ELF-1 (cell line): ENCODE results near the gene TUT1.
"Not testable (repeated sequence)": the region's sequence is repeated elsewhere in the genome, so short reads cannot be mapped to it uniquely, and the experiment has no call there.

ENCODE experiments used
- DNase-seq: peaks from one replicate; pipeline ENCODE4 v3.0.0-alpha.2; 2016; ENCODE audit warnings: low read depth, low spot score

TUT1 gene, protein sequence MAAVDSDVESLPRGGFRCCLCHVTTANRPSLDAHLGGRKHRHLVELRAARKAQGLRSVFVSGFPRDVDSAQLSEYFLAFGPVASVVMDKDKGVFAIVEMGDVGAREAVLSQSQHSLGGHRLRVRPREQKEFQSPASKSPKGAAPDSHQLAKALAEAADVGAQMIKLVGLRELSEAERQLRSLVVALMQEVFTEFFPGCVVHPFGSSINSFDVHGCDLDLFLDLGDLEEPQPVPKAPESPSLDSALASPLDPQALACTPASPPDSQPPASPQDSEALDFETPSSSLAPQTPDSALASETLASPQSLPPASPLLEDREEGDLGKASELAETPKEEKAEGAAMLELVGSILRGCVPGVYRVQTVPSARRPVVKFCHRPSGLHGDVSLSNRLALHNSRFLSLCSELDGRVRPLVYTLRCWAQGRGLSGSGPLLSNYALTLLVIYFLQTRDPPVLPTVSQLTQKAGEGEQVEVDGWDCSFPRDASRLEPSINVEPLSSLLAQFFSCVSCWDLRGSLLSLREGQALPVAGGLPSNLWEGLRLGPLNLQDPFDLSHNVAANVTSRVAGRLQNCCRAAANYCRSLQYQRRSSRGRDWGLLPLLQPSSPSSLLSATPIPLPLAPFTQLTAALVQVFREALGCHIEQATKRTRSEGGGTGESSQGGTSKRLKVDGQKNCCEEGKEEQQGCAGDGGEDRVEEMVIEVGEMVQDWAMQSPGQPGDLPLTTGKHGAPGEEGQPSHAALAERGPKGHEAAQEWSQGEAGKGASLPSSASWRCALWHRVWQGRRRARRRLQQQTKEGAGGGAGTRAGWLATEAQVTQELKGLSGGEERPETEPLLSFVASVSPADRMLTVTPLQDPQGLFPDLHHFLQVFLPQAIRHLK

GRCh38 chr11:62591448-62592145, at the start of gene TUT1:
TSS of gene TUT1 (minus strand) at chr11:62591523. CDS start at chr11:62591485, 38 bp downstream.
- DNase-seq: peak; percentile 100

- DNase-seq: no peak
Measured at GRCh38 chr11:62632492-62632891, 41.2 kb upstream of the TUT1 start.

GRCh38 chr11:62627713-62628112, 36.4 kb upstream of the TUT1 start:
- no peak for DNase-seq

DNA sequence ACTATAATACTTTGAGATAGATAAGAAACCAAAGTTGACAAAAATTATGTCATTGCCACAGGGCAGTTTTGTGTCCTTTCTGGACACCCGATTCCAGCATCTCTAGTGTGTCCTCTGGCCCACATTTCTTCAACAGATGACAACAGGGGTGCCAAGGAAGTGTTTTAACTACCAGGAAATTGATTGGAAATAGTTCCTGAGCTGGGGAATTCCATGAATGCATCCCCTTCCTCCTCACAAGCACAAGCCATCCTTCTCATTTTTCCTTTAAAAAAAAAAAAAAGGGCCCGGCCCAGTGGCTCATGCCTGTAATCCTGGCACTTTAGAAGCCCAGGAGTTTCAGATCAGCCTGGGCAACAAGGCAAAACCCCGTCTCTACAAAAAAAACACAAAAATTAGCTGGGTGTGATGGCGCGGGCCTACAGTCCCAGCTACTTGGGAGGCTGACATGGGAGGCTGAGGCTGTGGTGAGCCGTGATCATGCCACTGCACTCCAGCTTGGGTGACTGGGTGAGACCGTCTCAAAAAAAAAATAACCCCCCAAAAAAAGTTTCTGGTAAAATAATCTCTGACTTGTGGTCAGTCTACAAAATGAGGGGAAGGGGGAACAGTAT, 31.3 kb upstream of the TUT1 start:
- no peak for DNase-seq

GRCh38 chr11:62621567-62622470, 30.5 kb upstream of the TUT1 start, which contains the start of gene B3GAT3:
TSS of gene B3GAT3 (minus strand) at chr11:62621986. CDS start at chr11:62621947, 39 bp downstream.
- DNase-seq: peak; percentile 99

- no peak for DNase-seq
Measured at GRCh38 chr11:62621027-62621566, 29.8 kb upstream of the TUT1 start.

DNA sequence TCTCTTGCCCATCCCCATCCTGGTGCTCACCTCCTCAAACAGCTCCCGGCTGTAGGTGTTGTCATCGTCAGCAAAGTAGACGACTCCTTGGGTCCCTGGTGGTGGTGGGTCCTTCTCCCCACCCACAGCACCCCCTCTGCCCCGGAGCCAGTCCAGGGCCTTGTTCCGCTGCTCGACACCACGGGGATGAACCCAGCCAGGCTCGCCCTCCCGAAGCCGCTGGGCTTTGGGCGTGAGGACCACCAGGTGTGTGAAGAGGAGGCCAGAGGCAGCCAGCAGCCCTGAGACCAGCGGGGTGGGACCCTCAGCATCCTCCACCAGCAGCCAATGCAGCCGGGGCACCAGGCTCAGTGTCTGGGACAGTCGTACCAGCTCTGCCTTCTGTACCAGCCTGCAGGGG, 25.6 kb upstream of the TUT1 start:
- DNase-seq: not testable (repeated sequence)

- no peak for DNase-seq
Measured at GRCh38 chr11:62615521-62615920, 24.2 kb upstream of the TUT1 start.

DNA sequence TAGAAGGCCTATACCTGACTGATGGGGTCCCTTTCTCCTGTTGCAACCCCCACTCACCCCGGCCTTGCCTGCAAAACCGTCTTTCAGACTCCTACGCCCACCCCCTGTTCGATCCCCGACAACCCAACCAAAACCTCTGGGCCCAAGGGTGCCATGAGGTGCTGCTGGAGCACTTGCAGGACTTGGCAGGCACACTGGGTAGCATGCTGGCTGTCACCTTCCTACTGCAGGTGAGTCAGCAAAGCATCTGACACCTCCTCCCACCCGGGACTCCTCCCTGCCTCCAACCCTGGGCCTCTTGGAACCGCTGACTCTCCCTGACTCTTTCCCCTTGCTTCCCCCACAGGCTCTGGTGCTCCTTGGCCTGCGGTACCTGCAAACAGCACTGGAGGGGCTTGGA, 23.0 kb upstream of the TUT1 start:
- no peak for DNase-seq

GRCh38 chr11:62613291-62613778, 22.0 kb upstream of the TUT1 start:
- DNase-seq: no peak

GRCh38 chr11:62612366-62613290, 21.3 kb upstream of the TUT1 start, which contains the start of the genes EML3 and ROM1:
TSS of gene EML3 (minus strand) at chr11:62612775. CDS start at chr11:62612457, 318 bp downstream.
TSS of gene ROM1 (plus strand) at chr11:62613257. CDS start at chr11:62613282, 25 bp downstream.
- DNase-seq: peak; percentile 82

- no peak for DNase-seq
Measured at GRCh38 chr11:62611705-62612365, 20.5 kb upstream of the TUT1 start.

- DNase-seq: no peak
Measured at GRCh38 chr11:62610814-62611704, 19.7 kb upstream of the TUT1 start.

GRCh38 chr11:62610403-62610802, 19.1 kb upstream of the TUT1 start:
- no peak for DNase-seq

- DNase-seq: no peak
Measured at GRCh38 chr11:62608776-62609175, 17.5 kb upstream of the TUT1 start.

DNA sequence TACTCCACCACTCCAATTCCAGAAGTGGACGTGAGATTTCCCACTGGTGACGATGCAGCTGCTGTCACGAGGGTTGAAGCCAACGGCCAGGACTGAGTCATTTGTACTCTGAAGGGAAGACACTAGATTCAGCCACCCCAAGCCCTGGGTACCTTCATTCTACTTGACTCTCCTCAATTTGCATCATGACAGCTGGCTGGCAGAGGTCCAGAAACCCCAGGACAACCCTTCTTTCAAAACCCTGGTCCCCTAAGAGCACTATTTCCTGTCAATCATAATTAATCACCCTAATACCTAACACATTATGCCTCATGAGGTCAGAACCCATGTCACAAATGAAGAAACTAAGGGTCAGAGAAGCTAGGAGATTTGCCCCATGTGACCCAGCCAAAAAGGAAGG, 16.4 kb upstream of the TUT1 start:
- DNase-seq: no peak

GRCh38 chr11:62605902-62606301, 14.6 kb upstream of the TUT1 start:
- no peak for DNase-seq
